ENCODE data around the gene USP24.
"Not testable (repeated sequence)": the region's sequence is repeated elsewhere in the genome, so short reads cannot be mapped to it uniquely, and the experiment has no call there.

Gene USP24

GRCh38 chr1:55230659-55231058, 15.5 kb upstream of the USP24 start:
- DNase-seq = no peak

DNA sequence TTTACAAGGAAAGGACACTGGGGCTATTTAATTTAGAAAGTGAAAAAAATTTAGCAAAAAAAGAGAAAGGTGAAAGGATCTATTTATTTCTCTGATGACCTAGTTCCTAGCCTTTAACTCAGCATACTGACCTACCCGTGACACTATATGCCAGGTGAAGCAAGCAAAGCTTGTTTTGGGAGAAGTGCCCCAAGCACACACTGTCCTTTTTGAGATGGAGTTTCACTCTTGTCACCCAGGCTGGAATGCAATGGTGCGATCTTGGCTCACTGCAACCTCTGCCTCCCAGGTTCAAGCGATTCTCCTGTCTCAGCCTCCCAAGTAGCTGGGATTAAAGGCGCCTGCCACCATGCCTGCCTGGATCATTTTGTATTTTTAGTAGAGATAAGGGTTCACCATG, 14.6 kb upstream of the USP24 start:
- DNase-seq = not testable (repeated sequence)

DNA sequence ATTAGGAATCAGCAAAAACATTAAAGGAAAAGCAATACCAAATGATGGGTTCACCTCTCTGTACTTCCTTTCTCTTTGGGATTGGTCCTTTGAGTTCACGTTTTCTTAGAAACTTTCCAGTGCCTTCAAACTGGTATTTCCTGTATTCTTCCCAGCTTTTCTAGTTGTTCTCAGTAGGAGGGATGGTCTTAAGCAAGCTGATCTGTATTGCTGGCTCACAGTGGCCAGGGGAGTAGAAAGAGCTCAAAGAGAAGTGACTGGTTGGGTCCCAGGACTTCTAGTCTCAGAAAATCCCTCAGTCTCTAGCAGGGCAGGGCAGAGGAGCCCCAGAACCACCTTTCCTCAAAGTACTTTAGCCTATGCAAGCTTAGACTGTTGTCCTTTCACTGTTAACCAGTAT, 10.1 kb upstream of the USP24 start:
- DNase-seq = no peak

DNA sequence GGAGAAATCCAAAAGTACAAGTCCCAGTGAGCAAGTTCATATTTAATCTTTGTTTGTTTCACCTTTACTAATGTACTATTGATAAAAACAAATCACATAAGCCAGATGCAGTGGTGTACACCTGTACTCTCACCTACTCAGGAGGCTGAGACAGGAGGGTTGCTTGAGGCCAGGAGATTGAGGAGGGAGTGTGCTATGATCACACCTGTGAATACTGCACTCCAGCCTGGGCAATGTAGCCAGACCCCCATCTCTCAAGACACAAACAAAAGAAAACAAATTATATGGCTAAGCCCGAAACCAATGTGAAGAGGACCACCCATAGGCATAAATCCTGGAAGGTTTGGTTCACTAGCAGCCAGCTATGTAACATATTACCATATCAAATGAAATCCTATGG, 9.6 kb upstream of the USP24 start:
- no peak for DNase-seq

DNA sequence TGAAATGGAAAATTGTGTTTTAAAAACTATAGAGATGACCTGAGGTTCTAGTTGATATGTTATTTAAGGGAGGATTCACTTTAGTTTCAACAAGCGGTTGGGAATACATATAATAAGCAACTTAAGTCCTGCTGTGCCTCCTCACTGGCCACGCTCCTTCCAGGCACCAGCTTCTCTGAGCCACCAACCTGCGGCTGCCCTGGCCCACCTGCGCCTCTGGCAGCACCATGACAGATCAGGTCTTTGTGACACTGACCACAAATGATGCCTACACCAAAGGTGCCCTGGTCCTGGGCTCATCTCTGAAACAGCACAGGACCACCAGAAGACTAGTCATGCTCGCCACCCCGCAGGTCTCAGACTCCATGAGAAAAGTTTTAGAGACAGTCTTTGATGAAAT, 7.0 kb upstream of the USP24 start:
- DNase-seq = no peak

DNA sequence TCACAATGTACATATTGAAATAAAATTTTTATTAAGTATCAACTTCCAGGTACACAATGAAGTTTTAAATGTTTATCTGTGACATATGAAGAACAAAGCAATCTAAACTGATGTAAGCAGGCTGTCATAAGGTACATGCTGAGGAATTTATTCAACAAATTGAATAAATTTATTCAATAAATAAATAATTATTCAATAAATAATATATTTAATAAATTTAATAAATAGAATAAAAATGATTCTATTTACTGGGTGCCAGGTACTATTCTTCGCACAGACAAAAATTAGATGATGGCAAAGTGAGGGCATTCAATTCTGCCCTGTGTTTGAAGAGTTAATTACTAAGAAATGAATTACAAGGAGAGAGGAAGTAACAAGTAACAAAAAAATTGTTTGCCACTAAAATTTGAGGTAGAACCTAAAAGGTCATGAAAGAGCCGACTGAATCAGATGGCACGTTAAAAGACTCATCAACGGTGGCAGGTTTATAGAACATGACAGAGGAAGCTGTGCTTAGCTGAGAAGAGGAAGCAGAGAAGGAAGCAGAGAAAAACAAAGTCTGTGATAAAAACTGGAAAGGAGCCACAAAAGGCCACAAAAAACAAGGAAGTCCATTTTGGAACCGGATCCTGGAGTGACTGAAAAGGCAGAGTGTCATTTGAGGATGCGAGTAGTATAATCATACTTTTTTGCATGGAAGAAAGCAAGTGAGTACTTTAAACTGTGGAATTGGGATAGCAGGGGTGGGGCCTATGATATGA, 2.2 kb upstream of the USP24 start:
- peak in 3 of 56 donors; percentile 7 to 21 (median 12) for DNase-seq

GRCh38 chr1:55216096-55216495, 932 bp upstream of the USP24 start:
- no peak for DNase-seq

DNA sequence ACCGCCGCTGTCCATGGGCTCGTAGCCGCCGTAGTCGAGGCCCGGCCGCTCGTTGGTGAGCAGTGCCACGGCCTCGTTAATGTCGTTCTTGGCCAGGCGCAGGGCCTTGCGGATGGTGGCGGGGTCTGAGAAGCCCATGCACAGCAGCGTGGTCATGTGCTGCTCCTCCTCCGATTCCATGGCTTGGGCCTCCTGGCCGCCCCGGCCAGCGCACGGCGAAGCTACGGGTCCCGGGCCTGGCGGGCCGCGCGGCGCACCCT, 300 bp downstream of the USP24 start:
- peak in 37 of 56 donors; percentile 30 to 78 (median 61) for DNase-seq

DNA sequence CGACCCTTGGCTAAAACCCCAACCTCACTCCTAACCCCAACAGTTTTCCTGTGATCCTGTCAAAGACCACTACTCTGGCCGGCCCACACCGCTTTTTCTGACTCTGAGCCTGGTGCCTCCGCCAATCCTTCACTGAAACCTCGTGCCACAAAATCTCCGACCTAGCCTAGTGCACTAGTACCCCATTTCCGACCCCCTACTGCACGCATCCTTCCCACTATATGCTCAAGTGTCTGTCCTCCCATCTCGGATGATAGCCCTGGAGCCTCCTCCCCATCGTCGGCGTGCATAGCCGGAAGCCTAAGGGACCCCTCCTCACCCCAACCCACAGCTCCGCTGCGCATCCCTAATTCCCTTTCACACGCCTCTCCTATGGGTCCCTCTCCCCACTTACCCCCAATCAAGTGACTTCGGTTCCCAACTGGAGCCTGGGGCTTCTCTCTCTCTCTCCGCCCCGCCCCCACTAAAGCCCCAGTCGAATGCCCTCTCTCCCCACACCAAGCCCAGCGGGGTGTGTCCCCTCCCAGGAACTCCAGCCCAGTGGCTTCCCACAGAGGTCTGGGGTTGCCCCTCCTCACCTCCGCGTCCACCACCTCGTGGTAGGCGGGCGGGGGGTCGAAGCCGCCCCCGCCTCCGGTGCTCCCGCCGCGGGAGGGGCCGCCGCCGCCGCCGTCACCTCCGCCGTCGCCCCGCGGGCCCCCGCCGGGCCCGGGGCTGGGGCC, 791 bp downstream of the USP24 start:
- peak in 39 of 56 donors; percentile 6 to 75 (median 42) for DNase-seq

DNA sequence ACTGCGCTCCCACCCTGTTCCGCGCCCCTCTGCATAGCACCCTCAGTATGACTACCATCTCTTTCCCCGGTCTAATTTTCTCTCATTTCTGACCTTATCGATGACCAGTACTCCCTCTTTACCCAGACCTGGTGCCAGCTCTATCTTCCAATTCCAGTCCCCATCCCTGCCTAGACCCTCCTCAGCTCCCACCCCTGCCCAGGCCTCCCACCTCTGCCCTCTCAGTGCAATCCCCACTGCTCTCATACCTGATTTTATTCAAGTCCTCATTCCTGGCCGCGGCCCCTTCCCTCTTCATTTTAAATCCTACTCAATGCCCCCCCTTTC, 1.3 kb downstream of the USP24 start:
- DNase-seq = peak in 5 of 56 donors; percentile 19 to 47 (median 23)

DNA sequence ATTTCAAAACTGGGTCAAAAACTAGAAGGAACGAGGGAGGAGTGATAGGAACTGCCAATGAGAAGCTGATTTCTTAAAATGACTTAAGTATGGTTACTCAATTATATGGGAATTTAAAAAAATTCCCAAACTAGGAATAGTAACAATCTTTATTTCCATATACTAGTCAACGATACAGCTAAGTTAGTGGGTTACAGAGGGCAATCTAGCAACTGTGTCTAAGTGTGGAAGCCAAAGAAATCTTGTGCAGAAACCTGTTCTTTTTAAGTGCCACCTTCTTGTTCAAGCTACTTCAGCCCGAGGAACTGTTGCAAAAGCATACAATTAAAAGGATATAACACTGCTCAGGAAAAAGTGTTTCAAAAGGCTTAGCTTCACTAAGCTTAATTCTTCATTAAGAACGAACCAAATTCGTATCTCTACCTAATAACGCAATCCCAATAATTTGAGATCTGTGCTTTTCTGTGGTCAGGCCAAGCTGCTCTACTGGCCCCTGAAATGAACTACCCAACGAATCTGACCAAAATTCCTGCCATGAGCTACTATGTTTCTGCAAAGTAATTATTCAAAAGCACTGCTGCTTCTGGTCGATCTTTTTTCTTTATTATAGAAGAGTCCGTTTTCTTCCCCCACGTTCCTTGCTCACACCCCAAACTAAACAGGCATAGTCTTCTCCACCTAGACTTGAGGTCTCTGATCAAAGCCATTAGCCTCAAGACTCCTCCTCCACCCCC, 1.8 kb downstream of the USP24 start:
- no peak for DNase-seq

DNA sequence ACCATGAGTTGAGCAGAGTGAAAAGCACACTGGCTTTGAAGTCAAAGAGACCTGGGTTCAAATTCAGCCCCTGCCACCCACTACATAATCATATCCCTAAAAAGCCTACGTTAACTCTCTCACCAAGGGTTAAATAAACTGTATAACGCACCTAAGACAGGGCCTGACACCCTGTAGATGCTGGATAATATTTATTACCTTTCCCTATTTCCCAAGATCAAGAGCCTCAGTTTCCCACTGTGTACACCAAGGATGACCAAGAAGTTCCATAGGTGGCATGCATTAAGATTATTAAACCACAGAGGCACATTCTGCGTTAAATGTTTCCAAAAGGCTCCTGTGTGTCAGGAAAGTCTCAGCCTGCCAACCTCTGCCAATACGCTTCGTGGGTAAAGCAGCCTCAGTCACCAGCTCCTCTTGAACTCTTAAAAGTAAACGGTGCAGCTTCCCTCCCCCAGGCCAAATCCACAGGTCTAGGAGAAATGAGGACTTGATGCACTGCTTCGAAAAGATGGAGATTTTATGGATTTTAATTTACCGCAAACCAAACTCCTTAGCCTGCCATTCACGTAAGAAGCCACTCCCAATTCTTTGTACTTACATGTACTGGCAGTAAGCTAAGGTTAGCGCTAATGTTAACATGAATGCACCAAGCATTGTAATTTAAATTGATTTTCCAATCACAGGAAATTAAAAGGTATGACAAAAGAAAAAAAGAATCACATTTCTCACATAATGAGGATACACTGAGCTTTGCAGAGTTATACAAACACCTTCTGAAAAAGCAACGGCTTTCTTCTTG, 2.6 kb downstream of the USP24 start:
- peak in 1 of 56 donors; percentile 7 for DNase-seq

DNA sequence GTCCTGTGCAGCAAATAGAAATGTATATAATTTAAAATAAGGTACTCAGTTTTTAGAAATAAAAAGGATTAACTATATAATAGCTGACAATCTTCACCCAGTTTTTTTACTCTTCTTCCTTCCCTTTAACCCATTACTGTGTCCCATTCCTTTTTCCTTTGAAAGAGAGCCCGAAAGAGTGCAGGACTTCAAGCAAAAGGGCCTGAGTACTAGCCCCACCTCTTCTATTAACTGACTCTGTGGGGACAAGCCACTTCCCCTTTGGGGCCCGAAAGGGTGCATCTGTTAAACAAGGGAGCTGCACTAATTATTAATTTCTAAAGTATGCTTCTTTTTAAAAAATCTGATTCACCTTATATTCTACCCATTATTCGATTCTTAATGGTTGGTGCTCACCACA, 3.3 kb downstream of the USP24 start:
- no peak for DNase-seq

GRCh38 chr1:55210990-55211801, 4.0 kb downstream of the USP24 start:
- no peak for DNase-seq

- DNase-seq = no peak
Measured at GRCh38 chr1:55209247-55209646, 5.9 kb downstream of the USP24 start.

DNA sequence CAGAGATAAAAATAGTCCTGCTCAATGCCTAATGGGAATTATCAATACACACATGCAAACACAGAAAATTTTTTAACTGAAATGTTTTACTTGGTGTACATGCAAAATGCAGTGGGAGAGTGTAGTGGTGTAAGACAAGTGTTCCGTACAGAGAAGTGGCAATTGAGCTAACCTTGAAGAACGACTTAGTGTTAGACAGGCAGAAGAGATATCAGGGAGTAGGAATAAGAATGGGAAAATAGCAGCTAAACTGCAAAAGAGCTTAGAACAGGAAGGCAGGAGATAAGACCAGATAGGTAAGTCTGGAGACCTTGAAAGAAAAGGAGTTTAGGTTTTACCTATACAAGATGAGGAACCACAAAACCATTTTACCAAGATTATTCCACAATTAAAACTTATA, 9.0 kb downstream of the USP24 start:
- DNase-seq = no peak

GRCh38 chr1:55204997-55205396, 10.2 kb downstream of the USP24 start:
- DNase-seq = no peak

GRCh38 chr1:55203064-55203463, 12.1 kb downstream of the USP24 start:
- DNase-seq = no peak

GRCh38 chr1:55200667-55201066, 14.5 kb downstream of the USP24 start:
- DNase-seq = no peak

DNA sequence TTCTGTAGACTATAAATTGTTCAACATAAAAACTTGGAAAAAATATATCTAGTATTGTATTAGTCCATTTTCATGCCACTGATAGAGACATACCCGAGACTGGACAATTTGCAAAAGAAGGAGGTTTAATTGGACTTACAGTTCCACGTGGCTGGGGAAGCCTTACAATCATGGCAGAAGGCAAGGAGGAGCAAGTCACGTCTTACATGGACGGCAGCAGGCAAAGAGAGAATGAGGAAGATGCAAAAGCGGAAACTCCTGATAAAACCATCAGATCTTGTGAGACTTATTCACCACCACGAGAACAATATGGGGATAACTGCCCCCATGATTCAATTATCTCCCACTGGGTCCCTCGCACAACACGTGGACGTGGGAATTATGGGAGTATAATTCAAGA, 15.4 kb downstream of the USP24 start:
- DNase-seq = not testable (repeated sequence)

DNA sequence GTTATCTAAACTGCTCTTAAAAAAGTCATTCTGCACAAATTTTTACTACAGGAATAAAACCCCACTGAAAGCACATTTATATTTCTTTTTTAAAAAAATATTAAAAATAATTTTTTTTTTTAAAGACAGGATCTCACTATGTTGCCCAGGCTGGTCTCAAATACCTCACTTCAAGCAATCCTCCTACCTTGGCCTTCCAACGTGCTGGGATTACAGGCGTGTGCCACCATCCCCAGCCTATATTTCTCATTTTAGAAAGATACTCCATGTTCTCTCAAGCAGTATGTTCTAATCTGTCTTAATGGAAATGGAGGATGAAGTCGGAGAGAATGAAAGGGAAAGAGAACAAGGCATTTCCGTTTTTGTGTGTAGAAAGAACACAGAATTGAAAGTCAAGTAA, 17.1 kb downstream of the USP24 start:
- DNase-seq = no peak

Measured in amygdala (tissue), 56 donors.